Stimulated activated CD4-positive, alpha-beta T cell treated with anti-CD3 and anti-CD28 coated beads, Interleukin-12 subunit alpha, Interleukin-12 subunit beta, amount 100 ng/mL, for 4 hours (primary cell): ENCODE data around the gene WDR45.
A peak's percentile ranks its signal among the peaks of the same experiment; 100 is the strongest.

ENCODE experiments used
- DNase-seq: peaks from one replicate; pipeline ENCODE4 v3.0.0-alpha.2; 2020

WDR45 gene

GRCh38 chrX:49043220-49043986 lies 36.3 kb downstream of the WDR45 start, which contains the start of gene TFE3:
TFE3 (minus strand) TSS chrX:49043357; CDS start chrX:49043226, 131 bp downstream.
- peak; percentile 87 for DNase-seq

DNA sequence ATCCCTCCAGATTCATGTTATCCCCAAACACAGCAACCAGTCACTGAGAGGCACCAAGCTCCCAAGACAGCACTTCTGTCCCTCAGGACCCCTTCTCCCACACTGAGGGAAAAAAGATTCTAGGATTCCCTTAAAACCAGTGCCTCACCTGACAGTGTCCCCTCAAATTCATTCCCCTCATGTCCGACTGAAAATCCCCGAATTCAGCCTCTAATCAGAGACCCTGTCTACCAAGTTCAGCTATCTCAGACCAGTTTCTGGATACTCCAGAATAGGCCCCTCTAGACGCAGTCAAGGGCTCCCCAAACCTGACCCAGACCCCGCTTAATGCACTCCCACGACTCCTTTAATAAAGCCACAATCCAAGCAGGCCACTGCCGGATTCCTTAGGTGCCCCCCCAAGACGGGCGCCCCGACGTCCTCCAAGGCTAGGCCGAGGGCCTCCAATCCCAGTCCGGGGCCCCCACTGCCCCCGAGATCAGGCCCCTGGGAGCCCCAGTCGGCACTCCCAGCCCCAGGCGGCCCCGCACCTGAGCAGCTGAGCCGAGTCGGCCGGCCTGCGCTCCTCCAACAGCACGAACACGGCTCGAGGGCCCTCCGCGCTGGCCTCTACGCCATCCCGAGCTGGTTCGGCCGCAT lies 37.0 kb downstream of the WDR45 start:
- no peak for DNase-seq

- no peak for DNase-seq
Measured at GRCh38 chrX:49041744-49042580, 37.7 kb downstream of the WDR45 start.

GRCh38 chrX:49040376-49040955 lies 39.2 kb downstream of the WDR45 start:
- no peak for DNase-seq

DNA sequence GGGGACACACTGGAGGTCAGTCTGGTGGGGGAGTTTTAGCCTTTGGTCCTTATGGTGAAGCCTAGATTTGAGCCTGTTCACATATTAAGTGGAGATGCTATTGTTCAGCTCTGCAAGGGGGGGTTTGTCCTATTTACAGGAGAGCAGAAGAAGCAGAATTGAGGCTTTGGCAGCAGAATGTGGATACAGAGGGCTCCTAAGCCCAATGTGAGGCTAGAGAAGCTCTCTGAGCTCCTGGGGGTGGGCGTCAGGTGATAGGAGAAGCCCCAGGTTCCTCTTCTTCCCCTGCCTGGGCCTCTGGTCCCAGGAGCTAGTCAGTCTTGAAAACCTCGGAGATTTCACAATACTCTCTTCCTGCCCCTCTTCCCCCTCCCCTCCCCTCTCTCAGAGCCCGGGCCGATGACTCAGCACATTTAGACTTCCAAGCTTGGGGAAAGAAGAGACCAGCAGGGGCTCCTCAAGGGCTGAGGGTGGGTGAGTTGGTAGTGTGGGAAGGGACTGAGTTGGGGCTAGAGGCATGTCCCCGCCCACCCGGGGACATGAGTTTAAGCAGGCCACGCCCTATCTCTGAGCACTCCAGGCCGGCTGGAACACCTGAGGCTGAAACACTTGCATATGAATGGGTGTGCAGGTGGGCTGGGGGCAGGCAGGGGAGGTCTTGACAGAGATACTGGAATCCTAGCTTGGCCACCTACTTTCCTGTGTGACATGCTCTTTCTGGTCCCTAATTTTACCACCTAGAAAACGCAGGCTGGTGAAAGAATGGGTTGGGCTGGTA lies 39.9 kb downstream of the WDR45 start:
- peak; percentile 47 for DNase-seq

DNA sequence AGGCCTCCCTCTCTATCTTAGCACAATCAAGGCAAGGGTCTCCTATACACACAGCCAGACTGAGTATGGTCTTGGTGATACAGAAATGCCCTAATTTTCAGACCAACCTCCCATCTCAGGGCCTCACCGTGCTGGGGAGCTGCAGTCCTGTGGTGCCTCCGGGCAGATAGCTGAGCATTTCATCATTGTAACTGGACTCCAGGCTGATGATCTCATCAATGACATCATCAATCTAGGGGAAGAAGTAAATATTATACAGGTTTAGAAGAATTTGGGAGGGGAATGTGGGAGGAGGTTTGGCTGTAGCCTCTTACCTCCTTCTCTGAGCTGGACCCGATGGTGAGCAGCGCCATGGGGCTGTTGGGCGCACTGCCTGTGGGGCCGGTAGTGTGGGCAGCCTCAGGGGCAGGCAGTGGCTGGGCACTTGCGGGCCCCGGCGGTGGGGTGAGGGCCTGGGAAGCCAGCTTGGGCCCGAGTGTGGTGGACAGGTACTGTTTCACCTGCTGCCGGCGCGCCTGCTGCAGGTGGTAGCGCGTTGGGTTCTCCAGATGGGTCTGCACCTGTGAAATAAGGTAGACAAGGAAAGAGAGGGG lies 41.7 kb downstream of the WDR45 start:
- DNase-seq: no peak

GRCh38 chrX:49030283-49030682 lies 49.4 kb downstream of the WDR45 start:
- no peak for DNase-seq

- DNase-seq: no peak
Measured at GRCh38 chrX:49029876-49030275, 49.8 kb downstream of the WDR45 start.
